GM19455 (cell line): ENCODE data around the gene AFAP1L2.

Experiments used
- ATAC-seq: cut with Tn5 transposase; IDR thresholded peaks from one replicate; pipeline ENCODE4 v1.9.1; 2021; ENCODE audit not compliant: unreplicated experiment

Gene AFAP1L2

DNA sequence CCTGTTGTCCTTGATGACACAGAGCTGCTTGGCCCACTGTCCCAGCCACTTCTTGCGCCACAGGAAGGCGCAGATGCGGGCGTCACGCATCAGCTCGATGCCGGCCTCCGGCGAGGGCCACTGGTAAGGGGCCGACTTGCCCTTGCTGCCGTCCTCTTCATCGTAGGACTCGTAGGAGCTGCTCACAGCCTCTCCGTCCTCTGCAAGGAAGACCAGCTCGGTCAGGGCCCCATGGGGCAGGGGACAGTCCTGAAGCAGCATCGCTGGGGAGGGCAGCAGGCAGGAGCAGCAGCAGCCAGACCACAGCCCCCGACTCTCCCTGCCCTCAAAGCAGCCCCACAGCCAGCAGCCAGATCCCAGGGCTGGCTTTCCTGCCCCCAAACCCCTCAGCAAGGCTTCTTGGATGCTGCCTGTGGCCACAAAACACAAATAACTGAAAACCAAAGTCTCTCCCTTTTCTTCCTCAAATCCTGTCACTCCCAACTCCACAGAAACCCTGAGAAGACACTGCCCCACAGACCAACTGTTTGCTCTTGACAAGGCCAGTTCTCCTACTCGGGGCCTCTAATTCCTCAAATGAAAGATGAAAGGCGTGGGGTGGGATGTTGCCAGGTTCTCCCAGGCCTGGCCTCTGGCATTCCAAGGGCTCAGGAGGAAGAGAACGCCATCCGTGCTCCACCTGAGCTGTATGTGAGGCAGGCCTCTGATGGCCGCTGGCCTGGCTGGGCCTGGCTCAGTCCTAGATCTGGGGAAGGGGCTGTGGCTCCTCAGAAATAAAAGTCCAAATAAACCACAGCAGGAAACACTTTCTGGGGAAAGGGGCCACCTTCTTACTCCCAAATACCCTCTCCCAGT lies 88.5 kb downstream of the AFAP1L2 start:
- ATAC-seq, result no peak

DNA sequence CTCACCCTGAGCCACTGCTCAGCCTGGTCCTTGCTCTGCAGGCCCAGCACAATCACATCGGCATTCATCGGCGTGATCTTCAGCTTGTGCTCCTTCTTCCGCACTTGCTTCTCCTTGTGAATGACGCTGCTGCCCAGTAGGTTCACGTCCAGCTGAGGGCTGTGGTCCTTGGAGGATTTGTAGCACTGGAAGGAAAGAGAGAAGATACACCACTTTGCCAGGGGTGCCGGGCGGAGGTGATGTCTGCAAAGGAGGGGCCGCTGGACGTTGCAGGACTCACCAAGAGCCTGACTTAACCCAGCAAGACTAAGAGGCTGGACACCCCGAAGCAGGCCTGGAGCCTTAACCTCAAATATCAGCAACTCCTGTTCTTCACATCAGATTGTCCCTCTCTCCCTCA lies 90.4 kb downstream of the AFAP1L2 start:
- ATAC-seq, result no peak

DNA sequence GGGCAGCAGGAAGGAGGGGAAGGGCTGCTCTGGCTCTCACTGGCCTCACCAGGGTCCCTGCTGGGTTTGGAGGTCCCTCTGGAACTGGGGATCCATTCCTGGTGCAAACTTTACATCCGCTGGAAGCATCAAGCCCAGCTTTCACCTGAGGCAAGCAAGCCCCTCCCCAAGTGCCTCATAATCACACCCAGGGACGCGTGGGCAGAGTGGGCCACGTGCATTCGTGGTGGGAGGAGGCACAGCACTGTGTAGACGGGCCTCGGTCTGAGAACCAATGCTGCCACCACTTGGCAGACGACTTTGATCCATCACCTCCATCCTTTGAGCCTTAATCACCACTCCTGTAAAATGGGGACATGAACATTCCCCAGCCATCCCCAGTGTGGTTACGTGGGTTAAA lies 91.2 kb downstream of the AFAP1L2 start:
- ATAC-seq, result no peak

DNA sequence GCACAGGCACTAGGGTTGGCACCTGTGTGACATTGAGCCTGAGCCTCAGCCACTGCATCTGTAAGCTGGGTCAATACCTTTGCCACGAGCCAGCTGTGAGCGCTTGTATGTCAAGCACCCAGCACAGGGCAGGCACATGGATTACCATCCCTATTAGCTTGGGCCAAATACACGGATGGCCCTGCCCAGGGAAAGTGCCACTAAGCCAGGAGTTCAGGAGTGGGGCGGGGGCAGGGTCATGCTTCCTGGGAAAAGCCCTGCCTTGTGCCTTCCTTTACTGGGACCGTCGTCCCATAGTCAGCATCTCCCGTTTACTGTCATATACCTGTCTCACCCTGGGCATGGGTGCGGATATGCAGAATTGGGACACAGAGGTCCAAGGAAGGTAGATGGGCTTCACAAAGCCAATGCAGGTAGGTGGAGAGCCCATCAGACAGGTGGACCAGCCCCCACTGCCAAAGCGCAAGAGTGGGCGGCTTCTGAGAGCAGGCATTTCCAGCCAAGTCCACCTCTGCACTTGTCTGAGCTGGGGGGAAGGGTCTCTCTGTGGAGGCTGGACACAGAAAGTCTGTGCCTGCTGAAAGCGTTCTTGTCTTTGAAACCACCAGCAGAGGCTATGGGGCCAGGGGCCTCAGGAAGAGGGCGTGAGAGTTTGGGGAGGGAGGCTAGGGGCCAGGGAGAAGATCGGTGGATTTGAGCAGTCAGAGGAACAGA lies 92.6 kb downstream of the AFAP1L2 start:
- ATAC-seq, result no peak

DNA sequence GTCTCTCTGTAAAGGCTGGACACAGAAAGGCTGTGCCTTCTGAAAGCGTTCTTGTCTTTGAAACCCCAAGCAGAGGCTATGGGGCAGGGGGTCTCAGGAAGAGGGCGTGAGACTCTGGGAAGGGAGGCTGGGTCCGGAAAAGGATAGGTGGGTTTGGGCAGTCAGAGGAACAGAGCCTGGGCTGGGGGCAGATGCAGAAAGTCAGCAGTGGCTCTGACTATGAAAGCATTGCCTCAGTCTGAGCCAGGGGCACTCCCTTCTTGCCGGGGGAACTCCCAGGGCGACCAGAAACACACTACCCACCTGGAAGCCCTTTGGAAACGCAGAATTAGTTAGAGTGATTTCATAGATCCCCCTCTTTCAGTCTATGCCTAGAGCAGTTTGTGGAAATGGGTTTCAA lies 93.3 kb downstream of the AFAP1L2 start:
- no peak for ATAC-seq

DNA sequence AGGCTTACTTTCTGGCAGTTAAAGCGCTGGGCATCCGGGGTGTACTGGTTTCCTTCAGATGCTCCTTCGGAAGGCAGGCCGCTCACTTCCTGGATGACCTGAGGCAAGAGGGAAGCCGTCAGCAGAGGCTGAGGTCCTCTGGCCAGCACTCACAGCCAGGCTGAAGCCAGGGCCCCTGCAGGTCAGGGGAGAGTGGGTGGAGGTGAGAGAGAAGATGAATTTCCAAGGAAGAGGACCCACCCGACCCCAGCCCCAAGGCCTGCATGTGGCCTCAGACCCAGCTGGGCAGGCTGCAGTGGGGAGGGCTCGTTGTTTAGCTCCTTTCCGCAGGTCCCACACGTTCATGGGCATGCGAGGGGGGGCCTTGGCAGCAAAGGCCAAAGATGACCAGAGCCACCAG lies 94.0 kb downstream of the AFAP1L2 start:
- no peak for ATAC-seq

DNA sequence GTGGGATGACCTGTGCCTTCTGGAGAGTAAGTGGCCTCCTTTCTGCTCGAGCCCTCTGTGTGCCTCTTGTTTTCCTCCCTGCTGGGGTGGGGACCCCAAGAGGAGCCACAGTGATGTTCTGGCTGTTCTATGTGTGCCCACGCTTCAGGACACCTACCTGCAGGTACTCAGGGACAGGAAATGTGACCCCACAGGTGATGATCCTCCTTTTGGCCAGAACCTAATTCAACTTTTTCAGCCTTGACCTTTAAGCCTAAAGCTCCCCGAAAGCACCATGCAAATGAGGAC lies 95.0 kb downstream of the AFAP1L2 start:
- ATAC-seq, result no peak

DNA sequence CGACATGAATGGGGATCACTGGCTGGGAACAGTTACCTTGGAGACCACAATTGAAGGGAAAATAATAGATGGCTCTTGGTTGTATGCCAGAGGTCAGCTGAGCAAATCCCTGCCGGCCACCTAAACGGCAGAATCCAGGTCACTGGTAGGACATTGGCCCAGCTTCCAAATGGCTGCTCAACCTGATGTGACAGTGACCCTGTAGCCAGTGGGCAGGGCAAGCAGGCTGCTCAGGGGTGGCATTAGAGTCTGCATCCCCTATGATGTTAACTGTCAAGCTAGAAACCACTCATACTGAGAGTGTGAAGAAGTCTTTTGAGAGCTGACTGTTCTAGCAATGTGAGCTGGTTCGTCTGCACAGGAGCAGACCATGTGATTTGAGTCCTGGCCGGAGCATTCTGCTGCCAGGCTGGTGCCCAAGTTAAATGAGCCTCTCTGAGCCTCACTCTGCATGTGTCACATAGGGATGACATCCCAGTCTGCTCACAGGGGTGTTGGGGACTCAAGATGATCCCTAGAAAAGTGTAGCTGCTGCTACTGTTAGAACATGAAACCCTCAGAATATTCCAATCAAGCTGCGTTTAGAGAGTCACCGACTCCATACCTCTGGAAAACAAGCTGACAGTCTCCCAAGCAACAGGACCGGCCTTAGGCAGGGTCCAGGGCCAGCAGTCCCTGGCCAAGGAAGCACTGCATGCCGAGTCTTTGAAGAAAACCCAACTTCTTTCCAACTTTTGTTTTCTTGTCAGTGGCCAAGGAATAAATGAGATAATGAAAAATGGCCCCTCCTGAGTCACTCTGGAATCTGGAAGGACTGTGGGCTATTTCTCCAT lies 95.6 kb downstream of the AFAP1L2 start:
- no peak for ATAC-seq

DNA sequence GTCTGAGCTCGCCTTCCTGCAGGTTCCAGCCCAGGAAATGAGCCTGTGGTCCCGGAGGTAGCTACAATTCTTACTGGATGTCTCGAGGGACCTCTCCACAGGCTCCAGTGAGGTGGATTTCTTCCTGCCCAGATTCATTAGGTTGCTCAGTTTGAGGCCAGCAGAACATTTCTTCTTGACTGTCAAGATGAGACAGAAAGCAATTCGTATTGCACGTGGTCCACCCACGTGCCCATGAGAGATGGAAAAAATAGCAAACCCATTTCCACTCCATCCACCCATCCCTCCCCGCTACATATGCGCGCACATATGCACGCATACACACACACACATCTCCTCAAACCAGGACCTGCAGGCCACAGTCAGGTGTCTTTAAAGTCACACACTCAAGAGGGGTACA lies 96.6 kb downstream of the AFAP1L2 start:
- ATAC-seq, result no peak

DNA sequence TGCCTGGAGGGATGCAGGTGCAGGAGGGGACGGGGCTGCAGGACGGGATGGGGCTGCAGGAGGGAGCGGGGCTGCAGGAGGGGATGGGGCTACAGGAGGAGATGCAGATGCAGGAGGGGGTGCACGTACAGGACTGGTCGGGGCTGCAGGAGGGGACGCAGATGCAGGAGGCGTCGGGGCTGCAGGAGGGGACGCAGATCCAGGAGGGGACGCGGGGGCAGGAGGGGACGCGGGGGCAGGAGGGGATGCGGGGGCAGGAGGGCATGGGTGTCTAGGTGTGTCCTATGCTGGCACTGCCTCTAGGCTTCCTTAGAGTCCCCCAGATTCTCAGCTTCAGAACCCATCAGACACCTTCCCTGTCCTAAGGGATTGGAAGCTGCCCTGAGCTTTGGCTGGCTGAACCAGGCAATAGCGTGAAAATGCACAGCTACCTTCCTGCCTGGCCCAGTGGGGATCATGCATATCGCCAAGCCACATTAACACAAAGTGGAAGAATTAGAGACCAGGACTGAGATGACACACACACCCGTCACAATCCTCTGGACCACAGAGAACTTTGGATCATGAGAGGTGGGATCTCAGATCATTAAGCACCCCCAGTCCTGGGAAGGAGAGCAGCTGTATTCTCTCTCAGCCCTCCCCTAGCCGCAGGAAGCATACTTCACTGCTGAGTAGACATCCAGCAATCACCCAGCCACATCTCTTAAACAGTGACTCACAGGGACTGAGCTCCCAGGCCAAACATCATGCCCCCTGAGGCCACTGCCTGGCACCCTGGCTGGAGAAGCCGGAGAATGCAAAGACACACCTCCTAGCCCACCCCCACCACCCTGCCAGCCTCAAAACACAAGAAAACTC lies 98.0 kb downstream of the AFAP1L2 start:
- ATAC-seq, result no peak

DNA sequence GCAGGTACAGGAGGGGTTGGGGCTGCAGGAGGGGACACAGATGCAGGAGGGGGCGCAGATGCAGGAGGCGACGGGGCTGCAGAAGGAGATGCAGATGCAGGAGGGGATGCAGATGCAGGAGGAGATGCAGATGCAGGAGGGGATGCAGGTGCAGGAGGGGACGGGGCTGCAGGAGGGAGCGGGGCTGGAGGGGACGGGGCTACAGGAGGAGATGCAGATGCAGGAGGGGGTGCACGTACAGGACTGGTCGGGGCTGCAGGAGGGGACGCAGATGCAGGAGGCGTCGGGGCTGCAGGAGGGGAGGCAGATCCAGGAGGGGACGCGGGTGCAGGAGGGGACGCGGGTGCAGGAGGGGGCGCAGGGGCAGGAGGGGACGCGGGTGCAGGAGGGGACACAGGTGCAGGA lies 98.8 kb downstream of the AFAP1L2 start:
- no peak for ATAC-seq

DNA sequence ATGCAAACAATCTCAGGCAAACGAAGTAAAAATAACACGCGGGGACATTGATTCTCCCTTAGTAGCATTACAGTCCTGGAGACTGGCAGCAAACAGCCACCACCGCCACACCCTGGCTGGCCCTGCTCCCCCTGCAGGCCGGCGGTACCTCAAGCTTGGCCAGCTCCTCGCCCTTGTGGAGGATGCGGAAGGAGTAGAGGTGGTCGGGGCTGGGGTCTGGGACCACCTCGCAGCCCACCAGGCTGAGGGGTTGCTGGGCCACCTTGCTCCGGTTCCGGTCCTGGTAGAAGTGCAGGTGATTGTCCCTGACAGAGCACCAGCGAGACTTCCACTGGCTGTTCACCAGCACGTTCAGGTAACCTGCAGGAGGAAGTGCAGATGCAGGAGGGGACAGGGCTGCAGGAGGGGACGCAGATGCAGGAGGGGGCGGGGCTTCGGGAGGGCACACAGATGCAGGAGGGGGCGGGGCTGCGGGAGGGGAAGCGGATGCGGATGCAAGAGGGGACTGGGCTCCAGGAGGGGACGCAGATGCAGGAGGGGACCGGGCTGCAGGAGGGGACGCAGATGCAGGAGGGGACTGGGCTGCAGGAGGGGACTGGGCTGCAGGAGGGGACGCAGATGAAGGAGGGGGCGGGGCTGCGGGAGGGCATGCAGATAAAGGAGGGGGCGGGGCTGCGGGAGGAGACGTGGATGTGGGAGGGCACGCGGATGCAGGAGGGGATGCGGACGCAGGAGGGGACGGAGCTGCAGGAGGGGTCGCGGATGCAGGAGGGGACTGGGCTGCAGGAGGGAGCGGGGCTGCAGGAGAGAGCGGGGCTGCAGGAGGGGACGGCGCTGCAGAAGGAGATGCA lies 99.5 kb downstream of the AFAP1L2 start:
- peak; percentile 72 for ATAC-seq

DNA sequence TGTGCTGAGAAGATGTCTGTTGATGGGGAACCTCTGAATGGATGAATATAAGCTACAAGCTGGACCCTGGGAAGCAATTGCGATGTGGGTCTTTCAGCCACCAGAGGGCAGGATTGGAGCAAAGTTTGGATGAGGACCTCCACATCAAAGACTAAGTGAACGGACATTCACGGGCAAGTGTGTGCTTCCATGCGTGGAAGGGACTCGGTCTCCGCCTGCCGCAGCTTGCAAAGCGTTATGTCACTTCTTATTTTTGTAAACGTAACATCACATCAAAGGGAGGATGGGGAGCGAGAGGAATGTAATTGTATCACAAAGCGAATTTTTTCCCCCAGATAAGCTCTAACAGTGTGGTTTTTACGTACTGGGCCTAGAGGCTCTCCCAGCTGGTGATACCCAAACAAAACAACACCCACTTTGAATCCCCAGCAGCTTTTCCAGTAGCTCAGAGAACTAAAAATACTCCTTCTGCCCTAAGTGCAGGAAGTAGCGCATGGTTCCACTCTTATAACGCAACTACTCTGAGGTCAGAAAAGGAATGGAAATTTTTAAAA lies 100.2 kb downstream of the AFAP1L2 start:
- peak; percentile 81 for ATAC-seq

DNA sequence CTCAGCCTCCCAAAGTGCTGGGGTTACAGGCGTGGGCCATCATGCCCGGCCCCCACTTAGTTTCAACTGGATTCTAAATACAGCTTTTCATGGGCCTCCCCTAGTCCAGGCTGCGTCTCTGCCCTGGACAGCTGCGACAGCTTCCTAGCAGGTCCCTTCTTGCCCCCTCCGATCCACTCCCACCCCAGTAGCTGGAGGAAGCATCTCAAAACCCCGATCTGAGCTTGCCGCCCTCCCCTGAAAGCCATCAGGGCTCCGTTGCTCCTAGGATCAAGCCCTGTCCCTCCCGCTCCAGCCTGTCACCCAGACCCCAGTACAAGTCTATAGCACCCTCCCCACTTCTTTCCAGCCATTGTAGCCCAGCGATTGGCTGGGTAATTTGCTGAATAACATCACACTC lies 100.7 kb downstream of the AFAP1L2 start:
- ATAC-seq, result no peak

DNA sequence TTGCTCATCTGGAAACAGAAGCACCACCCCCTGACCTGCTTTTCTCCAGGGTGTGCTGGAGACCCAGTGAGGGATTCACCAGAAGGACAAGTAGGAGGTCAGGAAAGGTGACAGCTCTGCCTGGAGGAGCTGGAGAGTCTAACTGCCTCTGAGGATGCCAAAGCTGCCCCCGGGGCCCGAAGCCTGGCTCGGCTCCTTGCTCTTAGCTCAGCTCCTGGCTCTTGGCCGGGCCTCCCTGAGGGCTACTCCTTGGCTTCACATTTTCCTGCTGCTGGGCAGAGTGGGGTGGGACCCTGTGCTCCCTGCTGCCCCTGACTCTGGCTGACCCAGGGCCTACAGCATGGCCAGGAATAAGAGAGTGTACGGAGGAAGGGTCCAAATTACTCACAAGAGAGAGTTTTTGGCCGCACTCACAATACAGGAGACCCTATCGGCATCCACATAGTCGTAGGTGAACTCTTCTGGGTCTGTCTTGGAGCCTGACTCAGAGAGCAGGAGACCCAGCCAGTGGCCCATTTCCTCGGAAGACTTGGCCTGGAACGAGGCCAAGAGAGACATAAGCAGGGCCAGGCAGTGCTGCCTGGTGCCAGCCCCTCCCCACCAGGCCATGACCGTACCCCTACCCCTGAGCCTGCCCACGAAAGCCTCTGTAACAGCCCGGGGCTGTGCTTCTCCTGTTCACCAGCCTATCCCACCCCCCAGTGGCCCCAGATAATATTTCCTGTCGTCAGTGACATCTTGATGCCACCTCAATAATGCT lies 102.2 kb downstream of the AFAP1L2 start:
- ATAC-seq, result no peak

DNA sequence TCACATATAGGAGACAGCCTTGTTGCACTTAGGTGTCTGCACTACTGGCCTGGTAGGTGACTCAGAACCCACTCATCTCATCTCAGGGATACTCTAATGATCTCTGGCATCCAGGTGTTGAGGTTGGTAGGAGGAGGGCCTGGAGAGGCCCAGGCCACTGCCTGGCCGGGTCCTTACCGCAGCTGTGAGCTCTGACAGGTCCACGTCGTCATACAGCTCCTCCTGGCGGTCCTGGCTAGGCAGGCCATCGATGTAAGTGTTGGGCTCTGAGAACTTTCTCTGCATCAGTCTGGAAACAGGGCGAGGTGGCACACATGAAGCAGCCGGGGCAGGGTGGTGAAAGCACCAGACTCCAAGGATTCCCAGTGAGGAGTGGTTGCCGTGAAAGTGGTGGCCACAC lies 103.1 kb downstream of the AFAP1L2 start:
- no peak for ATAC-seq

DNA sequence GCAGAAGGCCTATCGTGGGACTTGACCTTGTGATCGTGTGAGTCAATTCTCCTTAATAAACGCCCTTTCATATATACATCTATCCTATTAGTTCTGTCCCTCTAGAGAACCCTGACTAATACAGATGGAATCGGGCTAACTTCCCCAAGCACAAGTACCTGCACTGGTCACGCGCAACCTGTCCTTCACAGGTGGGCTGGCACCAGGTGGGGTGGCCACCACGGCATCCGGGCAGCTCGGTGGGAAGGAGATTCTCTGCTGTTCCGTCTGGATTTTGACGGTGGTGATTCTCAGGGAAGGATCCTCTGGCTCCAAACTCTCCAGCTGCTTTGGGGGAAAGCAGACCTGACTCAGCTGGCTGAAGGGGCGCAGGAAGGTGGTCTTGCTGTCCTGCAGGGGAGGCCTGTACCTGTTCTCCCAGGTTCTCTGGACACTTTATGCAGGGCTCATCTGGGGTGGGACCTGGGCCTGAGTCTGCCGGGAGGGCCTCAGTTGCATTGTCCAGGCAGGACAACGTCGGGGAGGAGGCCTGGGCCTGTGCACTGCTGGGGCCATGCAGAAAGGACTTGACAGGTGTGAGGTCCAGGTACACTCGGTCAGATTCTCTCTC lies 104.2 kb downstream of the AFAP1L2 start:
- no peak for ATAC-seq

DNA sequence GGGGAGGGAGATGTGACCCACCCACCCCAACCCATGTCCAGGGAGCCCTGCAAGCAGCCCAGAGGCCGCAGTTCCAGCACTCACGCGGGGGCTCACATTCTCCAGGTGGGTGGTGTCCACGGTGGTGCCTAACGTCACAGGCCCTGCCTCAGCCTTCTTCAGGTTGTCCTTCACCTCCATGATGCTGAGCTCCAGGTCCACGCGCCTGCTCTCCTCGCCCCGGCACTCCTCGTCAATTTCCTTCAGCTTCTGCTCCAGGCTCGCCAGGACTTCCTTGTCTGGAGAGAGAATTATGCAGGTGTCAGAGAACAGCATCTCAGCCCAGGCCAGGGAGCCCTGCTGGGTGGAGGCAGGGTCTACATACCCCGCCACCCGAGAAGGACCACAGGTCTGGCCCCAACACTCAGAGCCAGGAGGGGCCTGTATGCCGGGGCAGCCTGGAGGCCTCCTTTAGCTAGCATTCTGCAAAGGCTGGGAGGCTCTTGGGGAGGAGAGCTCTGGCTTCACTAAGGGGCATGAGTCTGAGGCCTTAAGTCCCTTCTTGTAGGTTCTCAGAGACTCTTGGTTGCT lies 107.1 kb downstream of the AFAP1L2 start:
- ATAC-seq, result no peak
